Inflammatory macrophage treated with lipopolysaccharide for 1 hour (primary cell): ENCODE data around the gene STRIP1.
"Not testable (repeated sequence)": the region's sequence is repeated elsewhere in the genome, so short reads cannot be mapped to it uniquely, and the experiment has no call there.

Experiments
- DNase-seq, 2 donors: peaks; one replicate each; pipeline ENCODE4 v3.0.0-alpha.2; 2020 to 2022

Gene STRIP1

DNA sequence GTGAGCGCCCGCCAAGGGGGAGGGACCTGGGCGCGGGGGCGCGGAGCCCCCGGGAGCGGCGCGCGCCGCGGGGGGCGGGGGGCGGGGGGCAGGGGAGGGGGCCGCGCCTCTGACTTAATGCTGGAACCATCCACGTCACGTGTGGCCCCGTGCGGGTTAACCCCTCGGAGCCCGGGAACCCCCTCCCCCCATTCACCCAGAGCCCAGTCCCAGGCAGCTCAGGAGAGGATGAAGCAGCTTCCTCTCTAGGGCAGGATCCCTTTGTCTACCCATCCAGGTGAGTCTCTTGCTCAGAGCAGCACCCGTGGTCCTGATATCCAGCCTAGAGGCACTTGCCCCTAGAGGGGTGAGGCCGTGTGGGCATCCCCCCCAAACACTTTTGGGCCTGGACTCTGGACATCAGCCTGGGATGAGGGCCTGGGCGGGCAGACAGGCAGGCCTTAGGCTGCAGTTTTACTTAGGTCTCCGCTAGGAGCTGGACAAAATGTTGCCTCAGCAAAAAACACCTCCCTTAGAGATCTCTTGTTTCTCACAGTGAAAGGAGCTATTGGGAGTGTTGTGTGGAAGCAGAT lies 36.3 kb downstream of the STRIP1 start, which contains the start of gene ALX3:
TSS of gene ALX3 (minus strand) at position 2 of the 572 bp plus-strand sequence. CDS start 60 bp downstream, outside the sequence.
- no peak for DNase-seq

DNA sequence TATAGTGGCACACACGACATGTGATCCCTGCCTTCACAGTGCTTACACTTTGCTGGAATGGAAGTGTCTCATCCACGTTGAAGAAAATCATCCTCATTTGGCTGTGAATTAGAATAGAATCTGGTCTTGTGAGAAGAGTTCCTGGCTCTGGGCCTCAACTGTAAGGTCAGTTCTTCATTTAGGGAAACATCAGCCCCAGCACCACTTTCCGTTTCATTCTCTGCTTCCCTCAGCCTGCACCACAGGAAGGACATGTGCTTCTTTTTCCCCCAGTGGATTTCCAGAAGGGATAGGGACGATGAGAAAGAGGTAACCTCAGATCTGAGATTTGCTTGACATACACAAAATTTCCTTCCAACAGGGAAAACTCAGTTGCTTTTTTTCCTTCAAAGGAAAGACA lies 39.7 kb downstream of the STRIP1 start:
- peak in 1 of 2 donors; percentile 25 for DNase-seq

DNA sequence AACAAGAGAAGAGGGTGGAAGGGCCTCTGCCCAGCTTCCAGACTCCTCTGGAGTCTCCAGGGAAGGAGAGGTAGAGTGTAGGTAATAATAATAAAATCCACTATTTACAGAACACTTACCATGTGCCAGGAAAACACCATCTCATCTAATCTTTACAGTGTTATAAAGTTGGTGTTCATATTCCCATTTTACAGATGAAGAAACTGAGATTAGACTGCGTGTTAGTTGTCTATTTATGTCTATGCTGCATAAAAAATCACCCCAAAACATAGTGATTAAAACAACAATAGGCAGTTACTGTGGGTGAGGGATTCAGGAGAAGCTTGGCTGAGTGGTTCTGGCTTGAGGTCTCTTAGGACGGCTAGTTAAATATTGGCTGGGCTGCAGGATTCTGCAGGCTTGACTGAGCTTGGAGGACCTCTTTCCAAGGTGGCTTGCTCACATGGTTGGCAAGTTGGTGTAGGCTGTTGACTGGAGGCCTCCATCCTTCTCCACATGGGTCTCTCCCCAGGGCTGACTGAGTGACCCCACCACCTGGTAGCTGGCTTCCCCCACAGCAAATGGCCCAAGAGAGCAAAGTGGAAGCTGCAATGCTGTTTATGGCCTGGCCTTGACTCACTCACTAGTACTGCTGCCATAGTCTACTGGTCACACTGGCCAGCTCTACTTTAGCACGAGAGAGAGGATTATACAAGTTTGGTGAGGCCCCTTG lies 42.5 kb downstream of the STRIP1 start:
- DNase-seq: no peak

DNA sequence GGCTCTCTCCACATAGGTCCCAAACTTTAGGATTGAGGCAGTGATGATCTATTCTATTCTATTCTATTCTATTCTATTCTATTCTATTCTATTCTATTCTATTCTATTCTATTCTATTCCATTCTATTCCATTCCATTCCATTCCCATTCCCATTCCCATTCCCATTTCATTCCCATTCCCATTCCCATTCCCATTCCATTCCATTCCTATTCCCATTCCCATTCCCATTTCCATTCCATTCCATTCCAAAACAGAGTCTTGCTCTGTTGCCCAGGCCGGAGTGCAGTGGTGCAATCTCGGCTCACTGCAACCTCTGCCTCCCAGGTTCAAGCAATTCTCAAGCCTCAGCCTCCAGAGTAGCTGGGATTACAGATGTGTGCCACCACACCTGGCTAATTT lies 45.6 kb downstream of the STRIP1 start:
- not testable (repeated sequence) for DNase-seq

DNA sequence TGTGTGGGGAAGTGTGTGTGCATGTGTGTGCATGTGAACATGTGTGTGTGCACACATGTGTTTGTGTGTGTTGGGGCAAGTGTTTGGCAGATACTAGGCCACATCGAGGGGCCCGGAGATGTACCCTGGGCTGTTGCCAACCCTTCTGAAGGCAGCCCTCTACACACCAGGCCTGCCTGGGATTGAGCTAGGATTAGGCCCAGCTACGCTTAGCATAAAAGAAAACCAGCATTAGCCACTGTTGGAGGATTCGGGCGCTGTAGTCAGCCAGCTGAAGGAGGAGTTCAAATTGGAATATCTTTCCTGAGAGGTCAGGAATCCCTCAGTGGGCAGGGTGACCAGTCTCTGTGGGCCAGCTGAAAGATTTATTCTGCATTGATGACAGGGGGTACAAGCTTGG lies 46.6 kb downstream of the STRIP1 start:
- DNase-seq: no peak

DNA sequence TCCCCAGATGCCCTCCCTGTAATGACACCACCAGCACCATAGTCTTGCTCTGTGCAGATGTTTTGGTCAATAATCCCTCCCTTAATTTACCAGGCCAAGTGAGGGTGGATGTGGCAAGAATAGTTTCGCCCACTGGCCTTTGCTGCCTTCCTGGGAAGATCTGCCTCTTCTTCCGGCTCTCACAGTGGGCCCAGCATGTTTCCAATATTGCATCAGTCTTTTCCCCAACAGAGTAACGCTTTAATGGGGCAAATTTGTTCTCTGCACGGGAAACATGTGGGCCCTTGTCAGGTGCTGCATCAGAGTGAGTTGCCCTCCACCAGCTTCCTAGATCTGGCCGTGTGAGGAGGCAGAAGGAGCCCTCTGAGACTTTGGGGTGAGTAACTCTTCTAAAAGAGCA lies 48.1 kb downstream of the STRIP1 start:
- peak in 1 of 2 donors; percentile 46 for DNase-seq

DNA sequence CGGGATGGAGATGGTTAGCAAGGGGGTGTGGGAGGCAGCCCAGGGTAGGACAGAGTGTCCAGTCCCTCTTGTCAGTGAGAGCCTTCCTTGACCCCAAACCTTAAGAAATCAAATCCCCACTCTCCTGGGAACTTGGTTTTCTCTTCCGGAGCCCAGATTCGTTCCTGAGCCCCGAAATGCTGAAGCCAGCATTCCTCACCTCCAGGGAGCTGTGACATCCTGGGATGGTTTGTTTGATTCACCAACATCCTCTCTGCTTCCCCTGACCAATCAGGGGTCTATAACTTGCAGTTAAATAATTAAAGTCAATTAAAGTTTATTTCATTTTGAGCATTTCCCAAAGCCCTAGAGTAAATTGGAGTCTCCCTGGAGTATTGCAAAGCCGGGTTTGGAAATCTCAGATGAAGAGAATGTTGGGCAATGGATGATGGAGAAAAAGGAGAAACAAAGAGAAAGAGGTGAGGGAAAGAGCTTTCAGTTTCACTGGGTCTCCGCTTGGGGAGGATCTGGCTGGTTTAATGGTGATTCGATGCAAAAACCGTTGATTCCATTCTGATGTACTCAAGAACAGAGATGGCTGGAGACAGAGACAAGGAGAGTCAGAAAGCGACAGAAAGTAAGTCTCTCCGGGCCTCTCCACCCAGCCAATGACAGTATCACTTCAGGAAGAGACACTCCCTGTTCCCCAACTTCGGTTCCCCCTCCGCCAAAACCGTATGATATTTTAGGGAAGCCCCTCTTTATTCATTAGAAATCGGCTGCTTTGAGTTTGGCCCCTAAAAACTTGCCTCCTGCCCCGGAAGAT lies 48.8 kb downstream of the STRIP1 start:
- DNase-seq: peak in 1 of 2 donors; percentile 23

DNA sequence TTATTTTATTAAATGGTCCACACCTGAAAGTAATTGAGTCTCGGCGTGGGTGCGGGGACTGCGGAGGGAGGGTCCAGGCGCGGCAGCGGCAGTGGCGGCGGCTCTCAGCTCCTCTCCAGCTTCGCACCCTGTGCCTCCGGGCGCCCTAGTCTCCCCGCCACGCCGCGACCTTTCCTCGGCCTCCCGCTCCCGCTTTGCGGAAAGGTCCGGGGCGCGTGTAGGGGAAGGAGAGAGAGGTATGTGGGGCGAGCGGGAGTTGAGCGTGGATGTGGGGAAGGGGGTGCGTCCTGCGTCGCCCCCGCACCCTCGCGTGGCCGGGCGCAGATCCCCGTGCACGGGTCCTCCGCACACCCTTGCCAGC lies 49.4 kb downstream of the STRIP1 start:
- no peak for DNase-seq

DNA sequence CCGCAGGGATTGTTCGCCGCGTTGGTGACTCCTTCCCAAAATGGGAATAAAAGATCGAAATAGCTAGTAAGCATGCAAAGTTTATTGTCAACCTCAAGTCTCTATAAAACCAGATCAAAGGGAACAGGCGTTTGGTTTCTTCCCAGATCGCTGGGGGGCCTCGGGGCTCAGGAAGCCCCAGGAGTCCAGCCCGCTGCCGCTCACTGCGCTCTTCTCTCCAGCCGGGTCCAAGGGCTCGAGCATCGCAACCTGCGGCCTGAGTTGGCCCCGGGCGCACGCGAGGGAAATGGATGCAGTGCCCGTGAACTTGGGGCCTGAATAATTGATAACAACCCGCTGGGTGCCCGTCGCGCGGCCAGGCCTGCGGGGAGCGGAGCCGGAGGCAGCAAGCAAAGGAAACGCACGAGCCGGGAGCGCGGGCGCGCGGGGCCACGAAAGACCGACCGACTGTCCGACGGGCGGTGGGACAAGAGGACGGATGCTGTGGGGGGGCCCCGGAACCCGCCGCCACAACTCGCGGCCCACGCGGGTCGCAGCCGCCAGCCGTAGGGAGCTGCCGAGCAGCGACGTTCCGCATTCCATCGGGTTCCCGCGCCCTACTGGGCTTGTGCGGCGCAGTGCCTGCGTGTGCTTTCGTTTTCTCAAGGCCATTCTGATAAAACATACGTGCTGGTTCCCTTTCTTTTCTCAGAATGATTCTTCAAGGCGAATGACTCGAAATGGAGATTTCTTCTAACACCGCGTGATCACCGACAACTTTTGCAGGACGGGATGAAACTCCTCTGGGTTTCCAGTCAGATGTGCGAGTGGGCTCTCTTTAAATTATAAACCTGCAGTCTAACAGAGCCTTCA lies 50.0 kb downstream of the STRIP1 start:
- DNase-seq: peak; percentile 70 to 76

DNA sequence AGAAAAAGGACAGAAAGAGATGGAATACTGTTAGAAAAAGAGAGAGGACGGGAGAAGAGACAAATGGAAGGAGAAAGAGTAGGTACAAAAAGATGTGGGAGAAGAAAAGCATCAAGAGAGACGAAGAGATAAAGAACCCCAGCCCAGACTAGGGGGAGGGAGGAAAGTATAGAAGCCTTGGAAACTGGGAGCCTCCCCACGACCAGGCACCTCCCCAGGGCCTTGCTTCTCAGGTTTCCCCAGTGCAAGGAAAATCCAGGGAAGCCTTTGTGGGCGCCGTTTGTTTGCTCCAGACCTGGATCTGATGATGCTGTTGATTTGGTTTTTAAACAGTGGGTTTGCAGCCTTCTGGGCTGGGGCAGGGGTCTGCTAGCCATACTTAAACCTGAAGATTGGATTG lies 51.2 kb downstream of the STRIP1 start:
- no peak for DNase-seq

DNA sequence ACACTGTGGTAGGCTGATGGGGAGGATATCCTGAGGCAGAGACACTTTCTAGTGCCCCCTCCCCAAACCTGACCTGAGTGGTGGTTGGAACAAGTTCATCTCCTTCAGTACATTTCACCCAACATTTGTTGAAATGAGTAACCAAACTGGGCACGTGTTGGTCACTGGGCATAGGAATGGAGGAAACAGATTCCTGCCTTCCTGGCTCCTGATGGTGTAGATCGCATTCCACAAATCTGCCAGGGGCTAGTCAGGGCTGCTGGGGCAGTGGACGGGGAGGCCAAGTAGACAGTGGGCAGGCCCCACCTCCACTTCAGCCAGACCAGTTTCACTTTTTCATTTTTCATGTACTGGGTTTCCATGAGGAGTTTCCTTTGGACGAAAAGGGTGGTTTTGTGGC lies 52.5 kb downstream of the STRIP1 start:
- DNase-seq: no peak

DNA sequence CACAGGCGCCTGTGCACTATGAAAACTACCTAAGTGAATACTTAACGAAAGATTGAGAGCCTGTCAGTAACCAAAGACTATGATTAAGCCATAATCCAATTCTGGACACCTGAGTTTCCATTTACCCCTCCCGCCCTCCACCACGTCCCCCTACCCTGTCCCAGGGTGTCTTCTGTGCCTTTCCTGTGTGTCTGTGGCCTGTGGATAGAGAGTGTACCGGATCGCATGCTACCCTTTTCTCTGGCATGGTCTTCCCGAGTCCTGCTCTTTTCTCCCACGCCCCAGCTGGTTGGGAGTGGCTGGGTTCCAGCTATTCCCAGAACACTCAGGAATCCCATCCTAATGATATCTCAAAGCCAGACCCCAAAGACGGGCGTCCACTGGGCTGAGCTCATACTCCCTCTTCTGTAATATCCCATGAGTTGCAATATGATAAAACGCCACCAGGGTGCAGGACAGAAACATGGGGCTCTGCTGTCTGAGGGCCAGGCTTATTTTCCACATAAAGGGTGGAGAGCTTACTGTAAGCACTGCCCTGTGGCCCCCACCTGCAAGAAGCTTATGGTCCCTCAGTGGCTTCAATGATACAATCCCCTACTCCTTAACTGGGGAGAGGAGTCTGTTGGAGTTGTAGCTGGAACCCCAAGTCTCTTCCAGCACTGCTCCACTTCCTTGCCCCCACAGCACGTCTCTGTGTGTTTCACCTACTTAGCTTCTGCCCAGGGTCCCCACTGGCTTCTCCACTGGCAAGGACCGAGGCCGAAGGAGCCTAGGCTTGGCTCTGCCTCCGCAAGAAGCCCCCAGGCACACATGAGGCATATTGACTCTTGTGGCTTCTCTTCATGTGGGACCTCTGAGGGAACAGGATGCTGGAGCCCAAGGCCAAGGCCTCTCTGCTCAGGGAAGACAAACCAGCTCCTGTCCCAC lies 53.7 kb downstream of the STRIP1 start:
- DNase-seq: peak; percentile 40 to 81

DNA sequence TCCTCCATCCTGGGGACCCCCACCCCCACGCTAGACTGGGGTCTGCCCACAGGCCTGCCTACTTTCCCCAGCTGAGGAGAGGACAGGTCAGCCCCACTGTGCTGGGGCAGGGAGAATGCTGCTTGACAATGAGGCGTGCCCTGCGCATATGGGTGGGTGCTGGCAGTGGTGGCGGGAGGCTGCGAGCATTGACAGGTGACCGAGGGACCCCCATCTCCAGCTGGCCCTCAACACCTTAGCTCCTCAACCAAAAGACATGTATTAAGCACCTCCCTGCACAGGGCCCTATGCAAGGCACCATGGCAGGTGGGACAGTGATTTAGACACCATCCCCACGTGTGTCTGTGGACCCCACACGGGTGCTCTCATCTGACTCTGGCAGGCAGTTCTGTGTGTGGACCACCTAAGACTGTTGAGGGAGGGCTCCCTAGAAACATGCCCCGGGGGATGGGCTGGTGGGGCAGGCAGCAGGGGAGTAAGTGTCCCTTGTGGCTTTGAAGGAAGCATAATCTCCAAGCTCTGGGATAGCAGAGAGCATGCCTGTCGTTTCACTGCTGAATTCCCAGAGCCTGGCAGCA lies 54.4 kb downstream of the STRIP1 start:
- no peak for DNase-seq

DNA sequence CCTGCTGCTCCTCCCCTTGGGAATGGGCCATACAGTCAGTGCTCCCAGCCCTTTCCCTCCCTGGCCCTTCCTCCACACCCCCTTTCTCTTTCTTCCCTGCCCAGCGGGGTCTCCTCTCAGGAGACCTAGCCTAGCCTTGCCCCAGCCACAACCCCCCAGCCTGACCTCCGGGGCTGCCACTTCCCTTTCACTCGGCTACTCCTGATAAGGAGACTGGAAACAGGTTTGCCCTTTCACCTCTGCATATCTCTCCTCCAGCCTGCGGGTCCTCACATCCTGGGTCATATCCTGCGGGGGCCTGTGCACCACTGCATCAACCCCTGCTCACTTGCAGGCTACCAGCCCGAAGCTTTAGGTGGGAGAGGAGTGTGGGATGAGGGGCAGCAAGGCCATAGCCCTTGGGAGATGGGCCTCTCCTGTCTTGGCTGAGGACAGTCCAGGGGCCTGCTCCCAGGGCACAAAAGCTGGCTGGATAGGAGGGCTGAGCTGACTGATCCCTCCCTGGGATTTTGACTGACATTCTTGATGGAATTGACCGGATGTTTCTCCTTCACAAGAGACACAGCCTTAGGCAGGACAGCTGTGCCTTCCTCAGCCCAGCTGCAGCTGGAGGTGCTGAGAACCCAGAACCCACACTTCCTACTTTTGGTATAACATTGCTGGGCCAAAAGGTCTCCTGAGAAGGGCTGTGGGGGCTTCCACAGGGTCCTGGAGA lies 55.3 kb downstream of the STRIP1 start:
- no peak for DNase-seq

DNA sequence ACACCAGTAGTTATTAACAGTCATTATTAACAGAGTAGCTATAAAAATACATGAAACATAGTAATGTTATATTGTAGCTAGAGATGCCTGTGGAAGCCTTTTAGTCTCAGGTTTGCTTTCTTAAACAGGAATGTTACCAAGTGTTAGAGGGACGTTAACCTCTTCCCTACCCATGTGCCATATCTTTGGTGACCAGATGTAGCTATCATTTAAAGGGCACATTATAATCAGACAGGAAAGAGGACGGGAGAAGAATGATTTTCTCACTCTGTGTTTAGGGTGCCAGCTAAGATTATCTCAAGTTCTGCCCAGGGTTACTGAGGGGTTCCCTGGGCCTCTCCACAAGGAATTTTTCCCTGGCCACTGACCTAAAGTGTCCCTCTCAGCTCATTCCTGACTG lies 57.0 kb downstream of the STRIP1 start:
- no peak for DNase-seq

DNA sequence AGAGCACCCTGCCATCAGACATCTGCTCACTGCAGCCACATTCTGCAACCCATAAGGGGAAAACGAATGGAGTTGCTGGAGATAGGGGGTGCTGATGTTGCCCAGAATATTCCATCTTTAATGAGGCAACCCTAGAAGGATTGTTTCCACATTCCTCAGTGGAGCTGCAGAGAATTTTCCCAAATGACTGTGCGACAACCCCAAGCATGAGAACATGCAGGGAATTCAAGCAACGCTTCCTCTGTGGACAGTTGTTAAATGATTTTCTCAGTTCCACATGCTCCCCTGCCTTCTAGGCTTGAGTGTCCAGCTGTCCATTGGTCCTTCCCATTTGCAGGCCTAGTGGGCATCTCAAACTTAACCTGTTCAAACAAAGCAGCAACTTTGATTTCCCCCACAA lies 57.4 kb downstream of the STRIP1 start:
- no peak for DNase-seq

DNA sequence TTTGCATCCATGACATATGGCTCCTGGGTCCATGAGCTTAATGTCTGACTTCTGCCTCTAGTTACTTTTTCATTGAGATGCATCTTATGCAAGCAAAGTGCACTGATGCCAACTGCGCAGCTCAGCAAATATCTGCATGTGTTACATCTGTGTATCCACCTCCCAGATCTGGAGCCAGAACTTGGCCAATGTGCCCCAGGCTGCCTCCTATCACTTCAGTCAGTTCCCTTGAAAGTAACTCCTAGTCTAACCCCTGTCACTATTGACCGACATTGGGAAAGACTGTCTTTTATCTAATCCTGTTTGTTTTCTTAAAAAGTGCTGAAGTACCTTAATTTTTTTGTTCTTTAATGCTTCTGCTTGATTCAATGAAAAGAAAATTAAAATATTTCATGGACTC lies 58.6 kb downstream of the STRIP1 start:
- no peak for DNase-seq

DNA sequence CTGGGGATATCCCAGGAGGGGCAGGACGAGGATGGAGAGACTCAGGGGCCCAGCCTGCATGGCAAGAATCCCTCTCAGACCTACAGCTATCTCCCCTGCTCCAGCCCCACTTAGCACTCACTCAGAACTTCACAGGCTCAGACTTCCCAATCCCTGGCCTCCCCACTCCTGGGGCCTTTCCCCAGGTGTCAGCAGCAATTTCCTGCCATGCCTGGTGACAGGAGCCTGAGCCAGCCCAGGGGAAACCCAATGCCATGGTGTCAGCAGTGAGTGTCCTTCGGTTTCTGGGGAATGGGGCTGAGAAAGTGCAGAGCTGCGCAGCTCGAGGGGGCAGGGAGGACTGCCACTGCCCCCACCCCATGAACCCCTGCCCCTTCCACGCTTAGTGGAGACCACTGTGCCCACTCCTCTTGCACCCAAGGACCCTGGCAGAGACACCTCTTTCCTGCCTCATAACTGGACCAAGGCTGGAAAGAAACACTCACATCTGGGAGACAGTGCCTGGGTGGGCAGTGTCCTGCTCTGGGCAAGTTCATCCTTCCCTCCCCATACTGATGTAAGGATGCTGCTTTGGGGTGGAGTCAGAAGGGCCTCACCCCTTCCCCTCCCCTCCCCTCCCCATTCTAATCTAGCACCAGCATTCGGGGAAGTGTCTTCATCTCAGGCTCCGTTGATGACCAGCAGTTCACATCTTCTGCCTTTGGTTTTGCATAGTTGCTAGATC lies 60.7 kb downstream of the STRIP1 start:
- DNase-seq: no peak

DNA sequence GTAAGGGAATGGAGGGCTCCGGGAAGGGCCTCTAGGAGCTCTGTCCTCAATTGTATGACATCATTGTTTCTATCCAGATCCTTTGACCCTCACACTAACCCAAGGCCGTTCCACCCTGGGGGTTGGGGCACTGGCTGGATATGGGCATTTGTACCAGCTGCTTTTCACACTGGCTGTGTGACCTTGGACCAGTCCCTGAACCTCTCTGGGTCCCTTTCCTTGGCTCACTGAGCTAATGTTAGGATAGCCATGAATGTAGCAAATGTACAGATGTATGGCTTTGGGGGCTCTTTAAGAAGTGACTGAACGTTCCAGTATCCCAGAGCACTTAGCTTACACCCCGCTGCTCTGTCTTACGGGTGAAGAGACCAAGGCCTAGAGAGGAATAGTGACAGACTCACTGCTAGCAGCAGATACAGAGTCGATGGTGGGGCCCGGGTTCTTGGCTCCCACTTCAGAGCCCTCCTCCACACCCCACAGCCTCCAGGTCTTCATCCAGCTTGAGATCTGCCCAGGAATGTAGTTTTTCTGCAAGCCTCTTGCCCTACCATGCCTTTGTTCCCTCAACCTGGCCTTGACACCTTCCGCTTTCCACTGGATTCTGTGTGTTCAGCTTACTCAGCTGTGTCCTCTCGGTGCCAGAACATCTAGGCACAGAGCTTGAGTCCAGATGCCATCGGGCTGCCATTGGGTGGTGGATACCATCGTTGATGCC lies 63.2 kb downstream of the STRIP1 start:
- no peak for DNase-seq
